GM23338 (cell line): ENCODE measurements around the gene RNF135. TPM values are rescaled to one million over a fixed set of nuclear protein-coding genes. Genes with fewer than 3 reads are reported as not detected.

Source experiments
- ATAC-seq: fragments of 200-7000 bp; cut with Tn5 transposase; 3 replicates; pipeline ENCODE4 v1.9.1; 2020
- DNase-seq: peaks from one replicate; pipeline ENCODE4 v3.0.0-alpha.2; 2015; ENCODE audit warnings: low spot score
- H2AFZ ChIP-seq: fragments of 200-600 bp; sonication (generic); 2 replicates; pipeline ENCODE4 v1.8.0; 2016; ENCODE audit warnings: antibody characterized with exemption, mild to moderate bottlenecking, moderate library complexity
- H3F3A ChIP-seq: fragments of 200-600 bp; sonication (generic); replicated peaks from 2 replicates; pipeline ENCODE4 v1.8.0; 2017; ENCODE audit warnings: antibody characterized with exemption, mixed run types, low read depth
- H3K27ac ChIP-seq: fragments of 200-600 bp; sonication (generic); 2 replicates; pipeline ENCODE4 v1.6.1; 2016; ENCODE audit warnings: low read depth
- H3K27me3 ChIP-seq: fragments of 200-600 bp; sonication (generic); 2 replicates; pipeline ENCODE4 v1.8.0; 2016; ENCODE audit warnings: mild to moderate bottlenecking, mixed run types, moderate library complexity; ENCODE audit not compliant: insufficient read depth
- H3K36me3 ChIP-seq: fragments of 200-600 bp; sonication (generic); 2 replicates; pipeline ENCODE4 v1.8.0; 2016; ENCODE audit warnings: mild to moderate bottlenecking; ENCODE audit not compliant: insufficient read depth
- H3K4me1 ChIP-seq: fragments of 200-600 bp; sonication (generic); 2 replicates; pipeline ENCODE4 v1.8.0; 2016; ENCODE audit warnings: mild to moderate bottlenecking, moderate library complexity; ENCODE audit not compliant: insufficient read depth
- H3K4me2 ChIP-seq: fragments of 200-600 bp; sonication (generic); 2 replicates; pipeline ENCODE4 v1.7.1; 2017; ENCODE audit warnings: mixed run types
- H3K4me3 ChIP-seq: fragments of 200-600 bp; sonication (generic); 2 replicates; pipeline ENCODE4 v1.6.1; 2016; ENCODE audit warnings: mixed run types
- H3K79me2 ChIP-seq: fragments of 200-600 bp; sonication (generic); replicated peaks from 2 replicates; pipeline ENCODE4 v1.8.0; 2017; ENCODE audit warnings: mild to moderate bottlenecking; ENCODE audit not compliant: insufficient read depth
- H3K9me2 ChIP-seq: fragments of 200-600 bp; sonication (generic); 2 replicates; pipeline ENCODE4 v1.8.0; 2017; ENCODE audit not compliant: insufficient read depth
- H4K20me1 ChIP-seq: fragments of 200-600 bp; sonication (generic); replicated peaks from 2 replicates; pipeline ENCODE4 v1.8.0; 2017; ENCODE audit warnings: mild to moderate bottlenecking; ENCODE audit not compliant: insufficient read depth
- H3K27ac Mint-ChIP-seq: 2 replicates; pipeline ENCODE4 v1.8.0; 2020; ENCODE audit warnings: inconsistent platforms, mild to moderate bottlenecking, moderate library complexity, mixed read lengths
- H3K27me3 Mint-ChIP-seq: 3 replicates; pipeline ENCODE4 v1.8.0; 2022; ENCODE audit warnings: low read depth, mild to moderate bottlenecking, moderate library complexity, mixed read lengths, inconsistent platforms; ENCODE audit not compliant: insufficient read depth, poor library complexity
- H3K36me3 Mint-ChIP-seq: 3 replicates; pipeline ENCODE4 v1.8.0; 2021; ENCODE audit warnings: low read depth, mild to moderate bottlenecking, inconsistent platforms, moderate library complexity, mixed read lengths
- H3K4me1 Mint-ChIP-seq: 3 replicates; pipeline ENCODE4 v1.8.0; 2020; ENCODE audit warnings: mild to moderate bottlenecking, inconsistent platforms, mixed read lengths
- H3K4me3 Mint-ChIP-seq: 3 replicates; pipeline ENCODE4 v1.8.0; 2021; ENCODE audit warnings: moderate library complexity, mild to moderate bottlenecking, inconsistent platforms, mixed read lengths
- H3K9me3 Mint-ChIP-seq: 3 replicates; pipeline ENCODE4 v1.8.0; 2020; ENCODE audit warnings: moderate library complexity, mild to moderate bottlenecking, inconsistent platforms, mixed read lengths
- CREB1 ChIP-seq: fragments of 250-450 bp; sonication (Bioruptor Pico); IDR thresholded peaks from 2 replicates; pipeline ENCODE4 v1.5.0; 2020; ENCODE audit warnings: low read depth, mild to moderate bottlenecking, moderate library complexity
- EZH2 ChIP-seq: fragments of 200-600 bp; sonication (generic); IDR thresholded peaks from one replicate; pipeline ENCODE4 v1.8.0; 2017; ENCODE audit warnings: antibody characterized with exemption, mild to moderate bottlenecking, low read depth; ENCODE audit not compliant: unreplicated experiment
- EZH2phosphoT487 ChIP-seq: fragments of 200-600 bp; sonication (generic); IDR thresholded peaks from one replicate; pipeline ENCODE4 v1.8.1; 2018; ENCODE audit warnings: antibody characterized with exemption; ENCODE audit not compliant: unreplicated experiment
- JUNB ChIP-seq: IDR thresholded peaks from one replicate; pipeline ENCODE4 v1.6.1; 2016; ENCODE audit warnings: antibody characterized with exemption; ENCODE audit not compliant: unreplicated experiment
- NANOG ChIP-seq: IDR thresholded peaks from 2 replicates; pipeline ENCODE4 v1.6.1; 2016; ENCODE audit warnings: antibody characterized with exemption, borderline replicate concordance
- POLR2AphosphoS5 ChIP-seq: IDR thresholded peaks from 2 replicates; pipeline ENCODE4 v1.6.1; 2016; ENCODE audit warnings: antibody characterized with exemption, low read depth
- STAT1 ChIP-seq: IDR thresholded peaks from one replicate; pipeline ENCODE4 v1.6.1; 2016; ENCODE audit warnings: antibody characterized with exemption; ENCODE audit not compliant: unreplicated experiment
- ZNF331 ChIP-seq: fragments of 250-450 bp; sonication (Bioruptor Pico); IDR thresholded peaks from 2 replicates; pipeline ENCODE4 v1.5.0; 2020; ENCODE audit warnings: low read depth, mild to moderate bottlenecking, moderate library complexity
- polyA plus RNA-seq: library from polyadenylated mRNA; unstranded; fragments of >200 nt; fragmentation: Nextera tagmentation; extraction: Ambion mirVana; gene quantifications from 2 replicates; pipeline ENCODE4 v1.2.1, GENCODE V29; 2016
- total RNA-seq: library from RNA; depleted of rRNA; stranded (reverse); fragments of >200 nt; shearing (Covaris generic); gene quantifications from 2 replicates; pipeline ENCODE4 v1.2.3, GENCODE V29; 2014
- TF ChIP-seq, protein P1 (sequence below), 2 experiments: fragments of 200-600 bp in 1 of 2; sonication (generic) in 1 of 2; conservative IDR thresholded peaks; 2 replicates each; pipeline versions ENCODE4 v1.5.1 to v1.6.1; 2016 to 2017; ENCODE audit warnings: antibody characterized with exemption in 2 of 2, low read depth in 2 of 2, mild to moderate bottlenecking in 2 of 2, moderate library complexity in 1 of 2
- TF ChIP-seq, protein P2 (sequence below): IDR thresholded peaks from 2 replicates; pipeline ENCODE4 v1.6.1; 2016; ENCODE audit warnings: antibody characterized with exemption

RNF135 gene
- total and polyA plus RNA-seq, 2 experiments from 2014 or later: 9.4 to 9.8 TPM

- H3K27me3 ChIP-seq: no peaks in the 10 kb centered on the region
- no peaks in the 10 kb centered on the region for H3K9me3 Mint-ChIP-seq
- H3K9me2 ChIP-seq: no peaks in the 10 kb centered on the region
- H2AFZ ChIP-seq: no peak overlapping the region
- H3K4me1 ChIP-seq: no peaks in the 10 kb centered on the region
- DNase-seq: peak; percentile 29
- H3K4me3 ChIP-seq: no peak overlapping the region
- H3K36me3 ChIP-seq: no peaks in the 10 kb centered on the region
- H3K79me2 ChIP-seq: no peaks in the 10 kb centered on the region
- no peaks in the 10 kb centered on the region for H4K20me1 ChIP-seq
- H3K4me1 Mint-ChIP-seq: no peaks in the 10 kb centered on the region
- H3K27ac ChIP-seq: no peak overlapping the region
- H3K27ac Mint-ChIP-seq: no peak overlapping the region
- H3F3A ChIP-seq: no peaks in the 10 kb centered on the region
- H3K36me3 Mint-ChIP-seq: 0 out of 3 replicates have a peak, but pooled peaks cover under 1% of the 10 kb centered on the region
- ATAC-seq: no peak
- no peak overlapping the region for H3K4me3 Mint-ChIP-seq
- H3K4me2 ChIP-seq: no peak overlapping the region
- H3K27me3 Mint-ChIP-seq: peaks cover 7% of the 10 kb centered on the region
- TF ChIP-seq, protein P1, sequence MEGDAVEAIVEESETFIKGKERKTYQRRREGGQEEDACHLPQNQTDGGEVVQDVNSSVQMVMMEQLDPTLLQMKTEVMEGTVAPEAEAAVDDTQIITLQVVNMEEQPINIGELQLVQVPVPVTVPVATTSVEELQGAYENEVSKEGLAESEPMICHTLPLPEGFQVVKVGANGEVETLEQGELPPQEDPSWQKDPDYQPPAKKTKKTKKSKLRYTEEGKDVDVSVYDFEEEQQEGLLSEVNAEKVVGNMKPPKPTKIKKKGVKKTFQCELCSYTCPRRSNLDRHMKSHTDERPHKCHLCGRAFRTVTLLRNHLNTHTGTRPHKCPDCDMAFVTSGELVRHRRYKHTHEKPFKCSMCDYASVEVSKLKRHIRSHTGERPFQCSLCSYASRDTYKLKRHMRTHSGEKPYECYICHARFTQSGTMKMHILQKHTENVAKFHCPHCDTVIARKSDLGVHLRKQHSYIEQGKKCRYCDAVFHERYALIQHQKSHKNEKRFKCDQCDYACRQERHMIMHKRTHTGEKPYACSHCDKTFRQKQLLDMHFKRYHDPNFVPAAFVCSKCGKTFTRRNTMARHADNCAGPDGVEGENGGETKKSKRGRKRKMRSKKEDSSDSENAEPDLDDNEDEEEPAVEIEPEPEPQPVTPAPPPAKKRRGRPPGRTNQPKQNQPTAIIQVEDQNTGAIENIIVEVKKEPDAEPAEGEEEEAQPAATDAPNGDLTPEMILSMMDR (conservative IDR thresholded peaks at IDR 0.05; ENCODE audit: low read depth in 2 of 2): peak; percentile 55 to 56
- TF ChIP-seq, protein P2, sequence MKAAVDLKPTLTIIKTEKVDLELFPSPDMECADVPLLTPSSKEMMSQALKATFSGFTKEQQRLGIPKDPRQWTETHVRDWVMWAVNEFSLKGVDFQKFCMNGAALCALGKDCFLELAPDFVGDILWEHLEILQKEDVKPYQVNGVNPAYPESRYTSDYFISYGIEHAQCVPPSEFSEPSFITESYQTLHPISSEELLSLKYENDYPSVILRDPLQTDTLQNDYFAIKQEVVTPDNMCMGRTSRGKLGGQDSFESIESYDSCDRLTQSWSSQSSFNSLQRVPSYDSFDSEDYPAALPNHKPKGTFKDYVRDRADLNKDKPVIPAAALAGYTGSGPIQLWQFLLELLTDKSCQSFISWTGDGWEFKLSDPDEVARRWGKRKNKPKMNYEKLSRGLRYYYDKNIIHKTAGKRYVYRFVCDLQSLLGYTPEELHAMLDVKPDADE: no peak
- no peak for TF ChIP-seq ZNF331 (CRISPR knock-in tag)
- TF ChIP-seq EZH2: no peak
- no peak for TF ChIP-seq NANOG
- no peak for TF ChIP-seq JUNB
- no peak for TF ChIP-seq CREB1
- no peak for TF ChIP-seq POLR2AphosphoS5
- no peak for TF ChIP-seq EZH2phosphoT487
Measured at GRCh38 chr17:30992551-30992950, 21.7 kb downstream of the RNF135 start.

GRCh38 chr17:30995347-30995746 is 24.5 kb downstream of the RNF135 start:
- H3K9me2 ChIP-seq: no peaks in the 10 kb centered on the region
- no peak overlapping the region for H3K4me3 ChIP-seq
- no peak overlapping the region for H3K4me2 ChIP-seq
- H3K79me2 ChIP-seq: no peaks in the 10 kb centered on the region
- no peak for DNase-seq
- H3K27me3 ChIP-seq: no peaks in the 10 kb centered on the region
- H3K36me3 Mint-ChIP-seq: peaks cover 11% of the 10 kb centered on the region; the same call in 2 of the 3 replicates
- no peaks in the 10 kb centered on the region for H4K20me1 ChIP-seq
- no peaks in the 10 kb centered on the region for H3F3A ChIP-seq
- H3K4me1 Mint-ChIP-seq: no peaks in the 10 kb centered on the region
- H2AFZ ChIP-seq: no peak overlapping the region
- no peaks in the 10 kb centered on the region for H3K36me3 ChIP-seq
- H3K4me3 Mint-ChIP-seq: no peak overlapping the region
- no peak for ATAC-seq
- no peak overlapping the region for H3K27ac Mint-ChIP-seq
- peaks cover 4% of the 10 kb centered on the region for H3K27me3 Mint-ChIP-seq
- H3K9me3 Mint-ChIP-seq: no peaks in the 10 kb centered on the region
- no peak overlapping the region for H3K27ac ChIP-seq
- H3K4me1 ChIP-seq: no peaks in the 10 kb centered on the region
- TF ChIP-seq NANOG (no peak), EZH2phosphoT487 (no peak), STAT1 (no peak), POLR2AphosphoS5 (no peak), ZNF331 (CRISPR knock-in tag) (no peak)
- TF ChIP-seq, protein P1 (conservative IDR thresholded peaks at IDR 0.05; ENCODE audit: low read depth in 2 of 2): no peak
- TF ChIP-seq, protein P2: no peak
